ENCODE data around the gene KIAA0232. TPM values are rescaled to one million over a fixed set of nuclear protein-coding genes. Genes with fewer than 3 reads are reported as not detected.

The KIAA0232 gene
- total RNA-seq, 1 experiment from 2014 or later: 28.5 TPM

GRCh38 chr4:6778435-6778834 is 4.1 kb upstream of the KIAA0232 start:
- H2BK120ac ChIP-seq (ENCODE audit: low read depth, low read length, poor library complexity, severe bottlenecking): no peak overlapping the region
- Mint-ChIP-seq H3K27me3 (ENCODE audit: low read depth) (peaks cover 41% of the 10 kb centered on the region), H3K36me3 (ENCODE audit: insufficient read depth in 1 of 3, low read depth in 3 of 3) (no peaks in the 10 kb centered on the region), H3K4me3 (no peak overlapping the region), H3K9me3 (no peaks in the 10 kb centered on the region; a peak in 1 of 5 replicates), H3K4me1 (peaks cover 27 to 36% of the 10 kb centered on the region in 2 experiments), H3K27ac (no peak overlapping the region; a peak in 1 of 7 replicates)
- H3K14ac ChIP-seq (ENCODE audit: insufficient read depth, low read length): no peak overlapping the region
- no peaks in the 10 kb centered on the region for H3K27me3 ChIP-seq (ENCODE audit: insufficient read depth, low read length)
- no peak overlapping the region for H2AK5ac ChIP-seq (ENCODE audit: insufficient read length, low read length)
- H2AFZ ChIP-seq (ENCODE audit: low read length): no peak overlapping the region
- no peak overlapping the region for H3T11ph ChIP-seq (ENCODE audit: low read length)
- H2BK12ac ChIP-seq (ENCODE audit: insufficient read length, low read depth, low read length): no peak overlapping the region
- H4K20me1 ChIP-seq (ENCODE audit: control insufficient read depth, insufficient read depth, insufficient read length): no peaks in the 10 kb centered on the region
- H2BK20ac ChIP-seq (ENCODE audit: low read depth, low read length, poor library complexity, severe bottlenecking): no peak overlapping the region
- H3K23me2 ChIP-seq (ENCODE audit: insufficient read length, low read depth, low read length, poor library complexity, severe bottlenecking): no peaks in the 10 kb centered on the region
- H3K56ac ChIP-seq (ENCODE audit: insufficient read length, low read depth, low read length): no peak overlapping the region
- H4K8ac ChIP-seq (replicated peaks; ENCODE audit: insufficient read length, low read depth, low read length): no peak overlapping the region
- no peak overlapping the region for H2BK5ac ChIP-seq (ENCODE audit: insufficient read length, low read length)
- no peak overlapping the region for H3K9ac ChIP-seq (ENCODE audit: extremely low read depth, insufficient read length, low read length)
- no peak overlapping the region for H3K4me2 ChIP-seq (ENCODE audit: insufficient read depth, insufficient read length, low read length)
- no peak for TF ChIP-seq CTCF (conservative IDR thresholded peaks at IDR 0.05)
- no peak overlapping the region for H3K27ac ChIP-seq (ENCODE audit: insufficient read length, low read depth, low read length)
- H3K18ac ChIP-seq (ENCODE audit: insufficient read length, low read depth, low read length): no peak overlapping the region
- H4K91ac ChIP-seq (ENCODE audit: insufficient read length, low read depth, low read length): no peak overlapping the region
- WGBS (ENCODE audit: extremely low coverage, insufficient read length, low lambda C conversion rate): no CpG with 5 or more reads among the region's 5 CpGs
- no peaks in the 10 kb centered on the region for H3K9me3 ChIP-seq (ENCODE audit: control insufficient read depth, low read depth, low read length)
- no peak overlapping the region for H3K23ac ChIP-seq (ENCODE audit: insufficient read length, low read depth, low read length)
- H3K4me1 ChIP-seq (ENCODE audit: insufficient read depth, low read length): 0 out of 2 replicates have a peak, but pooled peaks cover 3% of the 10 kb centered on the region
- H2BK15ac ChIP-seq (ENCODE audit: low read depth, low read length): no peak overlapping the region
- no peak overlapping the region for H3K4ac ChIP-seq (ENCODE audit: low read depth, low read length)
- no peak overlapping the region for H4K5ac ChIP-seq (ENCODE audit: insufficient read length, low read depth, low read length)
- DNase-seq: no peak
- H3K79me1 ChIP-seq (ENCODE audit: insufficient read depth, low read depth, low read length, poor library complexity, severe bottlenecking): no peaks in the 10 kb centered on the region
- no peaks in the 10 kb centered on the region for H3K79me2 ChIP-seq (ENCODE audit: insufficient read depth, low read length)

Measured in H9 (cell line).